Type B pancreatic cell (in vitro differentiated cells): ENCODE measurements around the gene SERP2. TPM values are rescaled to one million over a fixed set of nuclear protein-coding genes. Genes with fewer than 3 reads are reported as not detected.

Source experiments
- DNase-seq: peaks from one replicate; pipeline ENCODE4 v3.0.0; 2021; ENCODE audit warnings: mixed read lengths; ENCODE audit not compliant: unreplicated experiment; ENCODE audit errors: extremely low spot score
- H3K27ac Mint-ChIP-seq: 2 replicates; pipeline ENCODE4 v1.8.0; 2021; ENCODE audit warnings: mild to moderate bottlenecking, mixed read lengths
- H3K27me3 Mint-ChIP-seq: 2 replicates; pipeline ENCODE4 v1.8.0; 2021; ENCODE audit warnings: mixed read lengths
- H3K36me3 Mint-ChIP-seq: 2 replicates; pipeline ENCODE4 v1.8.0; 2021; ENCODE audit warnings: mixed read lengths
- H3K4me1 Mint-ChIP-seq: one replicate; pipeline ENCODE4 v1.8.0; 2021; ENCODE audit warnings: mixed read lengths; ENCODE audit not compliant: unreplicated experiment
- H3K4me3 Mint-ChIP-seq: 2 replicates; pipeline ENCODE4 v1.8.0; 2021; ENCODE audit warnings: mild to moderate bottlenecking, mixed read lengths
- H3K9me3 Mint-ChIP-seq: 2 replicates; pipeline ENCODE4 v1.8.0; 2021; ENCODE audit warnings: mixed read lengths
- CTCF ChIP-seq: fragments of 200-600 bp; sonication (generic); conservative IDR thresholded peaks from 2 replicates; pipeline ENCODE4 v1.5.0; 2021; ENCODE audit warnings: antibody characterized with exemption, mild to moderate bottlenecking
- total RNA-seq: library from RNA; stranded (reverse); gene quantifications from 2 replicates; pipeline ENCODE4 v1.2.1, GENCODE V29; 2021; ENCODE audit warnings: low replicate concordance

SERP2 gene
- total RNA-seq, 1 donor from 2014 or later = 6.1 TPM

- no peak for DNase-seq
- no peak for TF ChIP-seq CTCF
- Mint-ChIP-seq H3K27ac (no peak overlapping the region), H3K9me3 (no peaks in the 10 kb centered on the region), H3K27me3 (no peaks in the 10 kb centered on the region), H3K36me3 (no peaks in the 10 kb centered on the region), H3K4me1 (peaks cover 23% of the 10 kb centered on the region), H3K4me3 (no peak overlapping the region)
Measured at GRCh38 chr13:44350775-44351504, 22.7 kb upstream of the SERP2 start.

GRCh38 chr13:44351505-44351854, 22.1 kb upstream of the SERP2 start:
- no peaks in the 10 kb centered on the region for H3K27me3 Mint-ChIP-seq
- H3K27ac Mint-ChIP-seq = no peak overlapping the region
- peaks cover 23% of the 10 kb centered on the region for H3K4me1 Mint-ChIP-seq
- no peak overlapping the region for H3K4me3 Mint-ChIP-seq
- no peaks in the 10 kb centered on the region for H3K36me3 Mint-ChIP-seq
- no peaks in the 10 kb centered on the region for H3K9me3 Mint-ChIP-seq
- no peak for TF ChIP-seq CTCF
- no peak for DNase-seq

- Mint-ChIP-seq H3K4me1 (peaks cover 23% of the 10 kb centered on the region), H3K27me3 (no peaks in the 10 kb centered on the region), H3K4me3 (no peak overlapping the region), H3K9me3 (no peaks in the 10 kb centered on the region), H3K27ac (no peak overlapping the region), H3K36me3 (no peaks in the 10 kb centered on the region)
- no peak for DNase-seq
- TF ChIP-seq CTCF = no peak
Measured at GRCh38 chr13:44352202-44352601, 21.4 kb upstream of the SERP2 start.

GRCh38 chr13:44352671-44353070, 21.0 kb upstream of the SERP2 start:
- DNase-seq = no peak
- no peaks in the 10 kb centered on the region for H3K9me3 Mint-ChIP-seq
- H3K4me1 Mint-ChIP-seq = peaks cover 23% of the 10 kb centered on the region
- H3K27me3 Mint-ChIP-seq = no peaks in the 10 kb centered on the region
- no peak overlapping the region for H3K27ac Mint-ChIP-seq
- no peak overlapping the region for H3K4me3 Mint-ChIP-seq
- TF ChIP-seq CTCF = no peak
- H3K36me3 Mint-ChIP-seq = no peaks in the 10 kb centered on the region

- no peak for TF ChIP-seq CTCF
- Mint-ChIP-seq H3K27me3 (peaks cover 6% of the 10 kb centered on the region), H3K36me3 (no peaks in the 10 kb centered on the region), H3K9me3 (no peaks in the 10 kb centered on the region), H3K4me3 (no peak overlapping the region), H3K4me1 (peaks cover 24% of the 10 kb centered on the region), H3K27ac (no peak overlapping the region)
- no peak for DNase-seq
Measured at GRCh38 chr13:44354331-44354730, 19.3 kb upstream of the SERP2 start.
